Uterus (tissue), 4 donors: ENCODE measurements around the gene SLC34A3. TPM values are rescaled to one million over a fixed set of nuclear protein-coding genes. Genes with fewer than 3 reads are reported as not detected.

ENCODE experiments used
- DNase-seq, 2 donors: peaks; one replicate each; pipeline ENCODE4 v3.0.0-alpha.2; 2019 to 2020
- H3K27ac ChIP-seq, 2 donors: fragments of 200-600 bp; sonication (generic); 1 replicate in 1 of 2; 2 replicates in 1 of 2; pipeline ENCODE4 v1.5.1; 2016 to 2018
- H3K27me3 ChIP-seq, 2 donors: fragments of 200-600 bp; sonication (generic); one replicate each; pipeline ENCODE4 v1.5.1; 2018 to 2019; ENCODE audit warnings: control low read depth in 1 of 2
- H3K36me3 ChIP-seq, 2 donors: fragments of 200-600 bp; sonication (generic); one replicate each; pipeline ENCODE4 v1.5.1; 2019; ENCODE audit warnings: control low read depth in 1 of 2
- H3K4me1 ChIP-seq, 2 donors: fragments of 200-600 bp; sonication (generic); one replicate each; pipeline ENCODE4 v1.5.1; 2018 to 2019; ENCODE audit warnings: control low read depth in 1 of 2
- H3K4me3 ChIP-seq, 2 donors: fragments of 200-600 bp; sonication (generic); 1 replicate in 1 of 2; 2 replicates in 1 of 2; pipeline ENCODE4 v1.5.1; 2018 to 2019; ENCODE audit warnings: mild to moderate bottlenecking in 1 of 2
- H3K9me3 ChIP-seq, 2 donors: fragments of 200-600 bp; sonication (generic); one replicate each; pipeline ENCODE4 v1.5.1; 2019; ENCODE audit warnings: control low read depth in 1 of 2
- CTCF ChIP-seq, 4 experiments: fragments of 200-600 bp in 2 of 4; fragments of 450-650 bp in 2 of 4; sonication (generic) in 2 of 4; IDR thresholded peaks; one replicate each; pipeline ENCODE4 v1.5.1; 2016 to 2019; ENCODE audit warnings: antibody characterized with exemption in 4 of 4, mild to moderate bottlenecking in 2 of 4, moderate library complexity in 1 of 4
- POLR2A ChIP-seq, 2 donors: fragments of 450-650 bp; IDR thresholded peaks; one replicate each; pipeline ENCODE4 v1.6.1; 2016; ENCODE audit warnings: antibody characterized with exemption in 2 of 2, mild to moderate bottlenecking in 1 of 2, moderate library complexity in 1 of 2
- intact Hi-C: fragments of 100-400 bp; cut with DNase I; formaldehyde crosslinking; loops from one replicate; pipeline ENCODE4 v1.15.1; 2023; ENCODE audit warnings: low total_unique reads
- total RNA-seq, 4 donors: library from RNA; depleted of rRNA in 3 of 4; stranded (reverse); fragments of >200 nt in 3 of 4; gene quantifications; one replicate each; pipeline versions ENCODE4 v1.1.0 to v1.2.4, GENCODE V29; 2014 to 2023
- donor health status: DM: yes; HTN: yes; CAD: no.

Gene SLC34A3
- total RNA-seq, 4 donors from 2014 or later: 0.48 TPM; not detected in 3

DNA sequence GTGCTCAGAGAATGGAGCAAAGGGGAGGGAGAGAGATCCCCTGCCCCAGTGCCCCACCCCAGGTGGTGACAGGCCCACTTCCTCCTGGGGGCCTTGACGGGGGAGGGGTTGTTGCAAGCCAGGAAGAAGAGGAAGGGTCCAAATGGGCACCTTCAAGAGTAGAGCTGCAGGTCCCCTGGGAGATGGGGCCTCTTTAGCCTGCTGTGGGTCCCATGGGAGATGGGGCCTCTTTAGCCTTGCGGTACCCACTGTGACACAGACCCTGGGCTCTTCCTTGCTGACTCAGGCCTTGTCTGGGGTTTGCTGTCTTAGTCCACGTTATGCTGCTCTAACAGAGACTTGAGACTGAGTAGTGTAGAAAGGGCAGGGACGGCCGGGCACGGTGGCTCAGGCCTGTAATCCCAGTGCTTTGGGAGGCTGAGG is 37.2 kb downstream of the SLC34A3 start:
- no peaks in the 10 kb centered on the region for H3K9me3 ChIP-seq
- no peaks in the 10 kb centered on the region for H3K36me3 ChIP-seq
- no peaks in the 10 kb centered on the region for H3K4me1 ChIP-seq
- H3K27ac ChIP-seq: no peak overlapping the region
- TF ChIP-seq CTCF (IDR thresholded peaks at IDR 0.05): no peak
- TF ChIP-seq POLR2A (IDR thresholded peaks at IDR 0.05): no peak
- H3K4me3 ChIP-seq: no peak overlapping the region
- intact Hi-C loops: no loop called here
- no peaks in the 10 kb centered on the region for H3K27me3 ChIP-seq
- no peak for DNase-seq

- Histone ChIP-seq H3K27me3 (no peaks in the 10 kb centered on the region), H3K27ac (peak overlapping the region; percentile 42 to 47), H3K9me3 (no peaks in the 10 kb centered on the region), H3K4me3 (no peak overlapping the region), H3K36me3 (no peaks in the 10 kb centered on the region), H3K4me1 (no peaks in the 10 kb centered on the region)
- peak in 1 of 2 donors; percentile 27 for DNase-seq
- intact Hi-C loops: no loop called here
- TF ChIP-seq POLR2A (IDR thresholded peaks at IDR 0.05) (no peak), CTCF (IDR thresholded peaks at IDR 0.05) (no peak)
These were observed 38.0 kb downstream of the SLC34A3 start for GRCh38 chr9:137268538-137269201.

DNA sequence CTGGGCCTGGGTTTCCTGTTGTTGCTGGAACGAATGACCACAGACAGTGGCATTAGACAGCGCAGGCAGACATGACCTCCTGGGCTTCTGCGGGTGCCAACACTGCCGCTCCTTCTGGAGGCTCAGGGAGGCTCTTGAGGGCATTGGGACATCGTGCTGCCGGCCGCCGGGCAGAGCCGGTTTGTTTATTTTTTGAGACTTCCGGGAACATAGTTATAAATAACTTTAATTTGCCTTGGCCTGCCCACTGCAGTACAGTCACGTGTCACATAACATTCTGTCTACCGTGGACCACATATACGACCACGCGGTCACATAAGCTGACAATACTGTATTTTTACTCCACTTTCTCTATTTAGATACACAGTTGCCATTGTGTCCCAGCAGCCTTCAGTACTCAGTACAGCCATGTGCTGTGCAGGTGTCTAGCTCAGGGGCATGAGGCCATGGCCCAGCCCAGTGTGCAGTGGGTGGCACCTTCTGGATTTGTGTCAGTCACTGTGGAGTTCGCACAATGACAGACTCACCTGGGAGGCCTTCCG is 38.6 kb downstream of the SLC34A3 start:
- Histone ChIP-seq H3K27ac (peak overlapping the region; percentile 42 to 47), H3K4me3 (no peak overlapping the region), H3K4me1 (no peaks in the 10 kb centered on the region), H3K9me3 (no peaks in the 10 kb centered on the region), H3K36me3 (no peaks in the 10 kb centered on the region), H3K27me3 (no peaks in the 10 kb centered on the region)
- peak in 1 of 2 donors; percentile 33 for DNase-seq
- TF ChIP-seq CTCF (IDR thresholded peaks at IDR 0.05): no peak
- TF ChIP-seq POLR2A (IDR thresholded peaks at IDR 0.05): no peak
- intact Hi-C loops: no loop called here

- intact Hi-C loops: no loop called here
- H3K9me3 ChIP-seq: no peaks in the 10 kb centered on the region
- no peak overlapping the region for H3K27ac ChIP-seq
- no peaks in the 10 kb centered on the region for H3K36me3 ChIP-seq
- DNase-seq: no peak
- H3K4me3 ChIP-seq: no peak overlapping the region
- TF ChIP-seq CTCF (IDR thresholded peaks at IDR 0.05) (no peak), POLR2A (IDR thresholded peaks at IDR 0.05) (no peak)
- H3K4me1 ChIP-seq: no peaks in the 10 kb centered on the region
- no peaks in the 10 kb centered on the region for H3K27me3 ChIP-seq
These were observed 40.4 kb downstream of the SLC34A3 start for GRCh38 chr9:137270929-137271695.

DNA sequence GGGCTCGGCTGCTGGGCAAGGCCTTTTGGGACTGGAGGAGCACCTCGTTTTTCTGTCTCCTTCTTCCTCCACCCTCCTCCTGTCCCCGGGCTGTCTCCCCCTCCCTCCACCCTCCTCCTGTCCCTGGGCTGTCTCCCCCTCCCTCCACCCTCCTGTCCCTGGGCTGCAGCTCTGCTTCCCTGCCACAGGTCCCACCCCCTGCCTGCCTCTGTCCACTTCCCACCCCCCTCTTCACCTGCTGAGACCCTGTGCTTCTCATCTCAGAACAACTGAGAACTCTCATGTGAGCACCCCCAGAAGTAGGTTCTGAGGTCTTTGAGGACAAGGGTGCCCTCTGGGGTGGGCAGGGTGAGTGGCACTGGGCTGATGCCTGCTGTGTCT is 41.0 kb downstream of the SLC34A3 start:
- peaks cover 0 to 4% of the 10 kb centered on the region in 2 donors for H3K4me1 ChIP-seq
- intact Hi-C loops: no loop called here
- TF ChIP-seq CTCF (IDR thresholded peaks at IDR 0.05) (no peak), POLR2A (IDR thresholded peaks at IDR 0.05) (no peak)

More for the DNA sequence above, 41.0 kb downstream of the SLC34A3 start:
- H3K27ac ChIP-seq: no peak overlapping the region
- H3K9me3 ChIP-seq: no peaks in the 10 kb centered on the region
- H3K27me3 ChIP-seq: no peaks in the 10 kb centered on the region
- no peak for DNase-seq
- H3K4me3 ChIP-seq: no peak overlapping the region
- no peaks in the 10 kb centered on the region for H3K36me3 ChIP-seq
